Naive thymus-derived CD4-positive, alpha-beta T cell (primary cell): ENCODE measurements around the gene ATG7. TPM values are rescaled to one million over a fixed set of nuclear protein-coding genes. Genes with fewer than 3 reads are reported as not detected.

Source experiments
- ATAC-seq: fragments of 150-1000 bp; cut with Tn5 transposase; 2 replicates; pipeline ENCODE4 v1.10.0; 2021; ENCODE audit warnings: mild to moderate bottlenecking, moderate library complexity
- CTCF ChIA-PET: fragments of 350-600 bp; sonication (Branson Sonifier 250); formaldehyde crosslinking; loops from one replicate; lab custom pipeline; 2021; ENCODE audit warnings: antibody characterized with exemption; lab: Charles Lee
- POLR2A ChIA-PET: fragments of 350-600 bp; sonication (Branson Sonifier 250); formaldehyde crosslinking; loops from one replicate; lab custom pipeline; 2021; ENCODE audit warnings: antibody characterized with exemption, inconsistent platforms; lab: Charles Lee
- DNase-seq, 9 donors: peaks; one replicate each; pipeline versions ENCODE4 v3.0.0 to v3.0.0-alpha.2; 2020 to 2022; ENCODE audit warnings: mixed read lengths in 1 of 9
- H3K27ac ChIP-seq: one replicate; pipeline ENCODE4 v1.7.0; 2013; ENCODE audit warnings: mild to moderate bottlenecking, low read depth, low read length, moderate library complexity
- H3K27me3 ChIP-seq, 2 donors: one replicate each; pipeline ENCODE4 v1.7.0; 2013; ENCODE audit warnings: low read length in 2 of 2, mild to moderate bottlenecking in 2 of 2, moderate library complexity in 2 of 2; ENCODE audit not compliant: control insufficient read depth in 2 of 2, insufficient read depth in 2 of 2
- H3K36me3 ChIP-seq, 3 experiments: 1 replicate in 2 of 3; 2 replicates in 1 of 3; pipeline ENCODE4 v1.7.0; 2013; ENCODE audit warnings: low read length in 3 of 3, mild to moderate bottlenecking in 3 of 3, moderate library complexity in 1 of 3; ENCODE audit not compliant: insufficient read depth in 3 of 3, control insufficient read depth in 2 of 3
- H3K4me1 ChIP-seq, 2 donors: one replicate each; pipeline ENCODE4 v1.7.0; 2013; ENCODE audit warnings: low read length in 2 of 2, mild to moderate bottlenecking in 2 of 2, moderate library complexity in 1 of 2; ENCODE audit not compliant: control insufficient read depth in 2 of 2, insufficient read depth in 2 of 2
- H3K4me3 ChIP-seq: 2 replicates; pipeline ENCODE4 v1.7.0; 2013; ENCODE audit warnings: mild to moderate bottlenecking, low read length
- H3K9me3 ChIP-seq, 3 experiments: 1 replicate in 2 of 3; 2 replicates in 1 of 3; pipeline ENCODE4 v1.7.0; 2013; ENCODE audit warnings: low read length in 3 of 3; ENCODE audit not compliant: control insufficient read depth in 2 of 3
- H3K27ac Mint-ChIP-seq, 9 donors: one replicate each; pipeline ENCODE4 v1.8.0; 2020 to 2022; ENCODE audit warnings: mixed read lengths in 9 of 9, mild to moderate bottlenecking in 8 of 9, moderate library complexity in 5 of 9, inconsistent platforms in 2 of 9
- H3K27me3 Mint-ChIP-seq, 5 donors: one replicate each; pipeline ENCODE4 v1.8.0; 2021 to 2022; ENCODE audit warnings: mixed read lengths in 5 of 5, mild to moderate bottlenecking in 1 of 5
- H3K36me3 Mint-ChIP-seq, 5 donors: one replicate each; pipeline ENCODE4 v1.8.0; 2020 to 2022; ENCODE audit warnings: mixed read lengths in 5 of 5, mild to moderate bottlenecking in 3 of 5, inconsistent platforms in 1 of 5
- H3K4me1 Mint-ChIP-seq, 7 donors: one replicate each; pipeline ENCODE4 v1.8.0; 2020 to 2022; ENCODE audit warnings: mixed read lengths in 7 of 7, mild to moderate bottlenecking in 3 of 7, inconsistent platforms in 1 of 7
- H3K4me3 Mint-ChIP-seq, 10 donors: one replicate each; pipeline ENCODE4 v1.8.0; 2020 to 2022; ENCODE audit warnings: mild to moderate bottlenecking in 10 of 10, mixed read lengths in 10 of 10, moderate library complexity in 6 of 10, inconsistent platforms in 2 of 10
- H3K9me3 Mint-ChIP-seq, 11 donors: one replicate each; pipeline ENCODE4 v1.8.0; 2020 to 2022; ENCODE audit warnings: mixed read lengths in 11 of 11, mild to moderate bottlenecking in 4 of 11, inconsistent platforms in 1 of 11, moderate library complexity in 1 of 11
- intact Hi-C, 2 donors: fragments of 100-400 bp; cut with micrococcal nuclease; formaldehyde crosslinking; loops; one replicate each; pipeline ENCODE4 v1.15.1; 2023
- polyA plus RNA-seq, 2 donors: library from polyadenylated mRNA; unstranded; fragments of 300-500 nt; fragmentation: Illumina TruSeq; gene quantifications; one replicate each; pipeline ENCODE4 v1.2.3, GENCODE V29; 2021
- total RNA-seq, 6 experiments: library from RNA in 5 of 6; stranded (reverse) in 5 of 6; gene quantifications; 1 replicate in 5 of 6; 2 replicates in 1 of 6; pipeline ENCODE4 v1.2.3 and lab custom pipeline; 2021 to 2026

ATG7 gene
- total and polyA plus RNA-seq, 7 experiments from 2014 or later: 12.0 to 80.3 (median 33.6) TPM

DNA sequence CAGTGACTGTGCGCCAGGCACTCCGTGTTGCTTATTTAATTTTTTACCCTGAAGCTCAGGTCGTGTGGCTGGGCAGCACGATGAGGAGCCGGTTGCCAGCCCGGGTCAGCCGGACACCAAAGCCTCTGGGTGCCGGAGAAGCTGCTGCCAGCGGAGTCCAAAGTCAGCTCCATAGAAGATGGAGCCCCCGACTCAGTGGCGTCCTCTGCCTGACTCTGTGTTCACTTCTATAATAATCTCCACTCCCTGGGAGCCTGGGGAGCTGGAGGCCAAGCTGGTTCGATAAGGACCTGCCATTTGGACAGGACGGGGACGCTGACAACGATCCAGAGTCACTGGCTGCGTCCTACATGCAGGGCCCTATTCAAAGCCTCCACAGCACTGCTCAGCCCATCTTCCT is 292.9 kb downstream of the ATG7 start:
- no peak overlapping the region for H3K4me3 Mint-ChIP-seq
- H3K27me3 Mint-ChIP-seq: no peaks in the 10 kb centered on the region
- Histone ChIP-seq H3K36me3 (peaks cover 0 to 71% (median 2%) of the 10 kb centered on the region in 3 experiments), H3K27me3 (no peaks in the 10 kb centered on the region), H3K9me3 (no peaks in the 10 kb centered on the region), H3K4me3 (no peak overlapping the region), H3K4me1 (no peaks in the 10 kb centered on the region), H3K27ac (no peak overlapping the region)
- DNase-seq (no peak), ATAC-seq (no peak)
- H3K36me3 Mint-ChIP-seq: peaks cover 0 to 22% (median 5%) of the 10 kb centered on the region in 5 donors
- H3K4me1 Mint-ChIP-seq: peaks cover 0 to 18% (median 4%) of the 10 kb centered on the region in 7 donors
- no peaks in the 10 kb centered on the region for H3K9me3 Mint-ChIP-seq
- CTCF ChIA-PET: interaction anchor here (0.6 kb wide), 1 partner anchor 330 kb away, joined by 3 read pairs; no protein-coding TSS in a partner anchor
- intact Hi-C loops: loop anchor here in 1 of 2 donors (5.0 kb wide), 1 partner anchor 77 kb away; the partner anchor contains the start of gene VGLL4
- peak overlapping the region in 2 of 9 donors; percentile 16 to 38 for H3K27ac Mint-ChIP-seq
- POLR2A ChIA-PET: no interaction called here

DNA sequence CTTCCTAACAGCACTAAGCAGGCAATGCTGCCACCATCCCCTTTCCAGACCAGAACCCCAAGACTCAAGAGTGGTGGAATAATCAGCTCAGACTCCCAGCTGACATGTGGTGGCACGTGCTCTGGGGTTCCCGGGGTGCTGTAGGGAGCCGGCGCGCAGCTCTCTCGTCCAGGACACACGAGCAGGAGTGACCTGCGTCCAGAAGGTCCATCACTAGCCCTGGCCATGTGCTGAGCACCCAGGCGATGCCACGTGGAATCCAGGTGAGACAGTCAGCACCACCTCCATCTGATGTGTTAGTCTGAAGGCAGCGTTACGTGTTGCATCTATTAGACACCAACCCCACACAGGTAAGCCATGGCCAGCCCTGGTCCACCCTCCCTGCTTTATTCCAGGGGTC is 293.3 kb downstream of the ATG7 start:
- ATAC-seq (no peak), DNase-seq (no peak)
- Histone ChIP-seq H3K9me3 (no peaks in the 10 kb centered on the region), H3K27me3 (no peaks in the 10 kb centered on the region), H3K4me1 (no peaks in the 10 kb centered on the region), H3K36me3 (peaks cover 0 to 67% (median 0%) of the 10 kb centered on the region in 3 experiments), H3K27ac (no peak overlapping the region), H3K4me3 (no peak overlapping the region)
- Mint-ChIP-seq H3K4me3 (no peak overlapping the region), H3K9me3 (no peaks in the 10 kb centered on the region), H3K4me1 (peaks cover 0 to 18% (median 6%) of the 10 kb centered on the region in 7 donors), H3K36me3 (peaks cover 0 to 22% (median 5%) of the 10 kb centered on the region in 5 donors), H3K27ac (peak overlapping the region in 3 of 9 donors; percentile 16 to 38 (median 36)), H3K27me3 (no peaks in the 10 kb centered on the region)
- ChIA-PET CTCF (interaction anchor here (0.6 kb wide), 1 partner anchor 329 kb away, joined by 3 read pairs; no protein-coding TSS in a partner anchor), POLR2A (no interaction called here)
- intact Hi-C loops: loop anchor here in 1 of 2 donors (5.0 kb wide), 1 partner anchor 77 kb away; the partner anchor contains the start of gene VGLL4

DNA sequence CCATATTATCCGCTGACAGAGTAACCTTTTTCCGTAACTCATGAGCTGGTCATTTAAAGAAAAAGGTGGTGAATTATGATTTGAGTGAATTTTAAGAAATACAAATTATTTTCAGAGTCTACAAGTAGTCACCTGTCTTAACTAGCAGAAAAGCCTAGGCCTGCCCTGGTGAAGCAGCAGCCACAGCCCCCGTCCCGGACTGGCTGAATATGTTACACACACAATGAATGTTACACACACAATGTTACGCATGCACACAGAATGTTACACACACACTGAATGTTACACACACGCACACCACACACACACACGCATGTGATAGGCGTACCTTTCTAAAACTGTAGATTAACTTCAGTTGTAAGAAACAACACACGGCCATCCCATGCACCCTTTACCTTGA is 293.7 kb downstream of the ATG7 start:
- ATAC-seq (no peak), DNase-seq (no peak)
- H3K4me3 ChIP-seq: no peak overlapping the region
- peak overlapping the region in 4 of 9 donors; percentile 37 to 72 (median 60) for H3K27ac Mint-ChIP-seq
- H3K9me3 ChIP-seq: no peaks in the 10 kb centered on the region
- no peaks in the 10 kb centered on the region for H3K27me3 ChIP-seq
- H3K27ac ChIP-seq: no peak overlapping the region
- intact Hi-C loops: loop anchor here in 1 of 2 donors (5.0 kb wide), 1 partner anchor 76 kb away; the partner anchor contains the start of gene VGLL4
- ChIA-PET CTCF (no interaction called here), POLR2A (no interaction called here)
- peaks cover 0 to 62% (median 0%) of the 10 kb centered on the region in 3 experiments for H3K36me3 ChIP-seq
- peaks cover 0 to 22% (median 5%) of the 10 kb centered on the region in 5 donors for H3K36me3 Mint-ChIP-seq
- H3K4me1 Mint-ChIP-seq: peaks cover 3 to 18% (median 9%) of the 10 kb centered on the region in 7 donors
- H3K4me1 ChIP-seq: no peaks in the 10 kb centered on the region
- no peaks in the 10 kb centered on the region for H3K9me3 Mint-ChIP-seq
- no peaks in the 10 kb centered on the region for H3K27me3 Mint-ChIP-seq
- H3K4me3 Mint-ChIP-seq: no peak overlapping the region

DNA sequence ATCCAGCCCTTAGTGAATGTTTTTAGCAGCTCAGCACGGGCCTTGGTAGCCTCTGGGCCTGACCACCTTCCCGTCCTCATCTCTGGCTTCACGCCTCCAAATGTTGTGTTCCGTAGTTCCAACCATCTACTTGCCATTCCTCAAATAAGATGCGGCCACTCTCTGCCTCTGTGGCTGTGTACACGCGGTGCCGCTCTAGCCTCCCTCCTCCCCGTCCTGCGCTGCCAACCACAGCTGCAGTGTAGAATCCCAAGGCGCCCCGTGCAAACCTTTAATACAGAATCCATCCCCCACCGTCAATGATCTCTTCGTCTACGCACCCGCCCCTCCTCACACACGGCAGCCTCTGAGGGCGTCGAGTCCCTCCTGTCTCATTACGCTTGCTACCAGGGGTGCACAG is 294.3 kb downstream of the ATG7 start:
- H3K9me3 ChIP-seq: no peaks in the 10 kb centered on the region
- H3K4me3 ChIP-seq: no peak overlapping the region
- H3K27ac Mint-ChIP-seq: peak overlapping the region in 8 of 9 donors; percentile 9 to 68 (median 38)
- H3K36me3 ChIP-seq: peaks cover 0 to 57% (median 0%) of the 10 kb centered on the region in 3 experiments
- ChIA-PET POLR2A (no interaction called here), CTCF (no interaction called here)
- H3K27me3 ChIP-seq: no peaks in the 10 kb centered on the region
- H3K4me1 Mint-ChIP-seq: peaks cover 3 to 18% (median 9%) of the 10 kb centered on the region in 7 donors
- H3K27ac ChIP-seq: no peak overlapping the region
- H3K4me3 Mint-ChIP-seq: no peak overlapping the region
- DNase-seq (no peak), ATAC-seq (no peak)
- no peaks in the 10 kb centered on the region for H3K27me3 Mint-ChIP-seq
- no peaks in the 10 kb centered on the region for H3K9me3 Mint-ChIP-seq
- H3K36me3 Mint-ChIP-seq: peaks cover 0 to 22% (median 5%) of the 10 kb centered on the region in 5 donors
- H3K4me1 ChIP-seq: no peaks in the 10 kb centered on the region
- intact Hi-C loops: loop anchor here in 1 of 2 donors (5.0 kb wide), 1 partner anchor 76 kb away; the partner anchor contains the start of gene VGLL4

DNA sequence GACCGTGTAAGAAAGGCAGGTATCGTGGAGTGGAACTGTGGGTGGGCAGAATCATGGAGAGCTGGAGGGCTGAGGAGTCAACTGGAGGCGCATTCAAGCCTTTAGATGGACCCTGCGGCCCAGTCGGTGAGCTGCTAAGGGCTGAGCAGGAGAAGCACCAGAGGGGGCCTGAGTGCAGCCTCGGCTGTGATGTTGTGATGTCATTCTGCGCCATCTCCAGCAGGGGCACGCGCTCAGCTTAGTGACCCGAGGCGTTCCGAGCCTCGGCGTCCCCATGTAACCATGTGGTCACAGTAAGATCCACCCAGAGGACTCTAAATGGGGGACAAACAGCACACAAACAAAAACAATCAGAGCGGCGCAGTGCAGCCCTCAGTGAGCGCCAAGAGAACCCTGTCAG is 294.7 kb downstream of the ATG7 start:
- no peak for DNase-seq
- Histone ChIP-seq H3K36me3 (peaks cover 0 to 56% (median 0%) of the 10 kb centered on the region in 3 experiments), H3K27me3 (no peaks in the 10 kb centered on the region), H3K9me3 (no peaks in the 10 kb centered on the region), H3K4me1 (no peaks in the 10 kb centered on the region), H3K27ac (no peak overlapping the region), H3K4me3 (no peak overlapping the region)
- H3K36me3 Mint-ChIP-seq: peaks cover 0 to 22% (median 5%) of the 10 kb centered on the region in 5 donors
- ATAC-seq: no peak
- peak overlapping the region in 8 of 9 donors; percentile 9 to 68 (median 42) for H3K27ac Mint-ChIP-seq
- intact Hi-C loops: loop anchor here in 1 of 2 donors (5.0 kb wide), 1 partner anchor 75 kb away; the partner anchor contains the start of gene VGLL4
- H3K9me3 Mint-ChIP-seq: no peaks in the 10 kb centered on the region
- no peaks in the 10 kb centered on the region for H3K27me3 Mint-ChIP-seq
- ChIA-PET CTCF (no interaction called here), POLR2A (no interaction called here)
- peaks cover 3 to 18% (median 9%) of the 10 kb centered on the region in 7 donors for H3K4me1 Mint-ChIP-seq
- no peak overlapping the region for H3K4me3 Mint-ChIP-seq

DNA sequence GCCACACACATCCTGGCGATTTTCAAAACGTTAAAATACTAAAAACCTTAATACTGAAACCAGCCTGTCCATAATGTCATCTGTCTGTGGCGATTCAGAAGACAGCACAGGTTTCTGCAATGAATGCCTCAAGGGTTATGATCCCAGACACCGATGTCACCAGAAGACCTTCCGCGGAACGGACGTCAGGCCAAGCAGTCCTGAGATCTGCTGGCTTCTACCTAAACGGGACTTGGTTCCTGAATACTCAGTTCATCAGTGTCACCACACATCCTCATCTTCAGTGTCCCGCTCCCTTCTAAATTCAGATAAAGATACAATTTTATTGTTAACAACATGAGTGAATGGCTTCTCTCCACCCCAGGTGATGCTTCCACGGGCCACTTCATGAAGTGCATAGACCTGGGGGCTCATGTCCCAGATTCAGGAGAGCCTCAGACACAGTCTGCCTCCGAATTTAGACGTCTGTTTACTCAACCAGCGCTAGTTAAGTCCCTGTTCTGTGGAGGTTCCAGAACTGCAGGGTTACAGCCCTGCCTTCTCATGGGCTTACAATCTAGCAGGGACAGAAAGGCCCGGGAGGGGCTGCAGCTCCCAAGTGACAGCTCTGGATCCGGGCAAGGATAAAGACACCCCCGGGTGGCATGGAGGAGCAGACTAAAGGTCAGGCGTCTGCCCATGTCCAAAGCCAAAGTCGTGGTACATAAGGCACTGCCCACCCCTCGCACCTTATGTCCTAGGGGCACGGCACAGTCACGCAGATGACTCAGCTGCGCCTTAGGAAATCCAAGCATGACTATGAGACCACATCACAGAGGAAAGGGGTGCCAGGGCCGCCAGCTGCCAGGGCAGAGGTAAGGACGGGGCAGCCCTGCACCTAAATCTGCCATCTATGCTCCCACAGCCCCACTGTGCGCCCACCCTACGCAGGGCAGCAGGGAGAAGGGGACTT is 295.6 kb downstream of the ATG7 start:
- POLR2A ChIA-PET: no interaction called here
- Mint-ChIP-seq H3K9me3 (no peaks in the 10 kb centered on the region), H3K27ac (peak overlapping the region in 6 of 9 donors; percentile 29 to 75 (median 52)), H3K4me1 (peaks cover 3 to 26% (median 14%) of the 10 kb centered on the region in 7 donors), H3K36me3 (peaks cover 3 to 20% (median 5%) of the 10 kb centered on the region in 5 donors), H3K27me3 (no peaks in the 10 kb centered on the region), H3K4me3 (no peak overlapping the region)
- Histone ChIP-seq H3K4me1 (no peaks in the 10 kb centered on the region), H3K27me3 (no peaks in the 10 kb centered on the region), H3K4me3 (no peak overlapping the region), H3K36me3 (peaks cover 0 to 52% (median 0%) of the 10 kb centered on the region in 3 experiments), H3K27ac (no peak overlapping the region), H3K9me3 (no peaks in the 10 kb centered on the region)
- ATAC-seq: no peak
- intact Hi-C loops: loop anchor here in 1 of 2 donors (5.0 kb wide), 1 partner anchor 75 kb away; the partner anchor contains the start of gene VGLL4
- no peak for DNase-seq
- CTCF ChIA-PET: no interaction called here
